Glutamatergic neuron (in vitro differentiated cells): ENCODE data around the gene CISTR. TPM values are rescaled to one million over a fixed set of nuclear protein-coding genes. Genes with fewer than 3 reads are reported as not detected.

ENCODE experiments used
- DNase-seq: peaks from one replicate; pipeline ENCODE4 v3.0.0; 2022
- H3K27ac Mint-ChIP-seq: one replicate; pipeline ENCODE4 v1.8.0; 2020; ENCODE audit warnings: mild to moderate bottlenecking, mixed read lengths, inconsistent platforms; ENCODE audit not compliant: unreplicated experiment
- H3K27me3 Mint-ChIP-seq: one replicate; pipeline ENCODE4 v1.8.0; 2020; ENCODE audit warnings: mild to moderate bottlenecking, moderate library complexity, mixed read lengths, inconsistent platforms; ENCODE audit not compliant: unreplicated experiment
- H3K36me3 Mint-ChIP-seq: one replicate; pipeline ENCODE4 v1.8.0; 2020; ENCODE audit warnings: mild to moderate bottlenecking, mixed read lengths, inconsistent platforms; ENCODE audit not compliant: unreplicated experiment
- H3K4me1 Mint-ChIP-seq: one replicate; pipeline ENCODE4 v1.8.0; 2020; ENCODE audit warnings: mild to moderate bottlenecking, low read depth, mixed read lengths, inconsistent platforms; ENCODE audit not compliant: unreplicated experiment
- H3K4me3 Mint-ChIP-seq: one replicate; pipeline ENCODE4 v1.8.0; 2020; ENCODE audit warnings: mild to moderate bottlenecking, mixed read lengths, inconsistent platforms; ENCODE audit not compliant: unreplicated experiment
- H3K9me3 Mint-ChIP-seq: one replicate; pipeline ENCODE4 v1.8.0; 2020; ENCODE audit warnings: mild to moderate bottlenecking, moderate library complexity, mixed read lengths, inconsistent platforms; ENCODE audit not compliant: unreplicated experiment
- total RNA-seq: library from RNA; stranded (reverse); fragmentation: NEBNext Ultra II Directional; extraction: Animal tissue kit (Norgen Biotek cat#: 25700); gene quantifications from one replicate; pipeline ENCODE4 v1.2.1, GENCODE V29; 2021; ENCODE audit not compliant: unreplicated experiment
- TF ChIP-seq, protein P1 (sequence below): fragments of 200-600 bp; sonication (generic); IDR thresholded peaks from one replicate; pipeline ENCODE4 v1.5.0; 2021; ENCODE audit not compliant: partially characterized antibody, unreplicated experiment

The CISTR gene
- total RNA-seq, 1 donor from 2014 or later = not detected

DNA sequence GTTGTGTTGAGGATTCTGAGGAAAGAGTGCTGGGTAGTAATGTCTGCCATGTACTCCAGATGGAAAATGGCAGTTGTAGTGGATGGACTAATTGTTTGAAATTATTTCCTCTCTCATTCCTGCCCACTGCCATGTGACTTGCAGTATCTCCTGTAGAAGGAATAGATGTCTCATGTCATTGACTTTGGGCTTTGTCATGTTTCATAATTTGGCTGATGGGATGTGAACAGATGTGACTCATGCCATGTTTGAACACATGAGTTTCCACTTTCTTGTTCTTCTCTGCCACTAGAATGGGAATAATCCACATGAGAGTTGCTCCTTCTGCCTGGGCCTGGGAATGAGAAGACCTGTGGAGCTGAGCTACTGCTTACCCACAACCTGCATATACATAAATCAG is 22.1 kb downstream of the CISTR start:
- DNase-seq = no peak
- TF ChIP-seq, protein P1, sequence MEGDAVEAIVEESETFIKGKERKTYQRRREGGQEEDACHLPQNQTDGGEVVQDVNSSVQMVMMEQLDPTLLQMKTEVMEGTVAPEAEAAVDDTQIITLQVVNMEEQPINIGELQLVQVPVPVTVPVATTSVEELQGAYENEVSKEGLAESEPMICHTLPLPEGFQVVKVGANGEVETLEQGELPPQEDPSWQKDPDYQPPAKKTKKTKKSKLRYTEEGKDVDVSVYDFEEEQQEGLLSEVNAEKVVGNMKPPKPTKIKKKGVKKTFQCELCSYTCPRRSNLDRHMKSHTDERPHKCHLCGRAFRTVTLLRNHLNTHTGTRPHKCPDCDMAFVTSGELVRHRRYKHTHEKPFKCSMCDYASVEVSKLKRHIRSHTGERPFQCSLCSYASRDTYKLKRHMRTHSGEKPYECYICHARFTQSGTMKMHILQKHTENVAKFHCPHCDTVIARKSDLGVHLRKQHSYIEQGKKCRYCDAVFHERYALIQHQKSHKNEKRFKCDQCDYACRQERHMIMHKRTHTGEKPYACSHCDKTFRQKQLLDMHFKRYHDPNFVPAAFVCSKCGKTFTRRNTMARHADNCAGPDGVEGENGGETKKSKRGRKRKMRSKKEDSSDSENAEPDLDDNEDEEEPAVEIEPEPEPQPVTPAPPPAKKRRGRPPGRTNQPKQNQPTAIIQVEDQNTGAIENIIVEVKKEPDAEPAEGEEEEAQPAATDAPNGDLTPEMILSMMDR = no peak
- H3K4me3 Mint-ChIP-seq = no peak overlapping the region
- H3K27ac Mint-ChIP-seq = no peak overlapping the region
- peaks cover 5% of the 10 kb centered on the region for H3K9me3 Mint-ChIP-seq
- peaks cover 2% of the 10 kb centered on the region for H3K27me3 Mint-ChIP-seq
- no peaks in the 10 kb centered on the region for H3K4me1 Mint-ChIP-seq
- H3K36me3 Mint-ChIP-seq = peaks cover 2% of the 10 kb centered on the region

DNA sequence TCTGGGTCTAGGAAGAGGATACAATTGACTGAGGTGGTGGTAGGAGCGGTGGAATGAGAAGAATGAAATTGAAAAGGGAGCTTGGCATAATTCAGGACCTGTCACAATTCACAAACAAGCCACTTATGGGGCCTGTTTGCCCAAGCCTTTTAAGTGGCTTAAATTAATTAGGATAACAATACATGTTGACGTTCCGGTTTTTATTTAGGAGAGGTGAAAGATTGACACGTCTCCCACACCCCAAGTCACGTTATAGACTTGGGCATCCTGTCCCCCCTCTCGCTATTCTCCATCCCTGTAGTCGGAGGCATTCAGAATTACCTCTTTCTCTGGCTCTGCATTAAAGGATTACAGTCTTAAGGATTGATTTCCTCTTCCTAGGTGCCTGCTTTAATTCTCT is 23.6 kb downstream of the CISTR start:
- Mint-ChIP-seq H3K27ac (no peak overlapping the region), H3K9me3 (peaks cover 3% of the 10 kb centered on the region), H3K27me3 (peaks cover 4% of the 10 kb centered on the region), H3K4me3 (peak overlapping the region; percentile 97), H3K4me1 (no peaks in the 10 kb centered on the region), H3K36me3 (peaks cover 7% of the 10 kb centered on the region)
- TF ChIP-seq, protein P1 = no peak
- DNase-seq = no peak

DNA sequence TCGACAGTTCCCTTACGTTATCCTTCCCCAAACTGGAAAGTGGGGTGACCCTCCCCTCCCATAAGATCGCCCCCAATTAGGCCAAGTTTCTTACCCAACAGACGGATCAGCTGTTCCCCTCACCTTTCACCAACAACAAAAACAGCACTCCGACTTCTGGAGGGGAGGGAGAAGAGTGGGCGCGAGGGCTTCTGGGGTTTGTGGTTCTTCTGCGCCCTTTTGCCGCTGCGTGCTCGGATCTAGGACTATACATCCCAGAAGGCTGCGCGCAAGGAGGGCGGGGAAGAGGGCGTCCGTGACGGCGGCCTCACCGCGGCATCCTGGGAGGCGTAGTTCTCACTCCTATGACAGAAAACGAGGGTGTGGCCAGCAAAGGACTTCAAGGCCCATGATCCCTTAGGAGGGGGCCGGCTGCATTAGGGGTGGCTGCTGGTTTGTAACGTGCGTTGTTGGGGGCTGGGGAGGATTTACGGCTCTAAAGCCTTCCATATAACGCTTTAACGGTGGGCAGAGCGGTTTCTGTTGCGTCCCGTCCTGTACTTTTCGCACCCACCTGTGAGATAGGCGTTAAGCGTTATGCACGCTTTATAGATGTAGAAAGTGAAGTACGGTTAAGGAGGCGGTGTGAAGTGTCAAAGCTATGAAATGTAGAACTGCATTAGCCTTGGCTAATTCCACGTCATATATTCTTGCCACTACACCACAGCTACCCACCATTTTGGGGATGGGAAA is 24.3 kb downstream of the CISTR start, which contains the start of gene CALCOCO1:
TSS of gene CALCOCO1 (minus strand) at position 143 of the 732 bp plus-strand sequence. CDS start 2,210 bp downstream, outside the sequence.
- Mint-ChIP-seq H3K4me1 (no peaks in the 10 kb centered on the region), H3K36me3 (peaks cover 7% of the 10 kb centered on the region), H3K4me3 (peak within 1 kb of the TSS; percentile 97), H3K27ac (peak within 1 kb of the TSS; percentile 71), H3K9me3 (peaks cover 3% of the 10 kb centered on the region), H3K27me3 (peaks cover 4% of the 10 kb centered on the region)
- TF ChIP-seq, protein P1 = no peak
- peak; percentile 96 for DNase-seq

DNA sequence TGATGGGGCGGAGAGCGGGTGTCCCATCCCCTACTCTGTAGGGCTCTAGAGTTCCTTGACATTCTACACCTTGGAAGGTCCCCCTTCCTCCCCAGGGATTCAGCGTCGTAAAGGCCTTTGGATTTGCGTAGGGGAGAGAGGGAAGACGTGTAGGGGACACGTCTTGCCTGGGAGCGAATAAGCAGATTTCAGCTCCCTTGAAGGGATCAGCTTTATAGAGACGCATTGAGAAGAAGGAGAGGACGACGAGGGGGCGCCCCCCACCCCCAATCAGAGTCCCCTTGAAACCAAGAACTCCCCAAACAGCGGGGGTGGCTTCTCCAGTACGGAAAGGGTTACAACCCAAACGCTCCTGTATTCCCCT is 24.9 kb downstream of the CISTR start:
- Mint-ChIP-seq H3K27me3 (peaks cover 5% of the 10 kb centered on the region), H3K36me3 (peaks cover 7% of the 10 kb centered on the region), H3K9me3 (peaks cover 3% of the 10 kb centered on the region), H3K4me3 (peak overlapping the region; percentile 97), H3K4me1 (no peaks in the 10 kb centered on the region), H3K27ac (peak overlapping the region; percentile 71)
- no peak for DNase-seq
- TF ChIP-seq, protein P1 = no peak

DNA sequence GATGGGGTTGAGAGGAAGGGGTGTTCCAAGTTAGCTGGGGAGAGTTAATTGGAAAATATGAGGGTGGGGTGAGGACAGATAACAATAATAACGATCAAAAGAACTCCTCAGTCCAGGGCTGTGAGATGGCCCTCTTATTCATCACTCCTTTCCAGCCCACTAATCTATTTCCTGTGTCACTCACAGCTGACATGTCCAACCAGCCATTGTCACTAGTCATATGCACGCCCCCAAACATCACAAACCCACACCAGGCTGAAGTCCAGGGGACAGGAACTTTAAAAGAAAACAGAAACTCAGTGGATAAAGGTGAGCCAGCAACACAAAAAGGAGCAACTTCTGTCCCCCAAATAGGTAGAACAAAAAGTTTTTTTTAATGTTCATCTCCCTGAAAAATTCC is 25.4 kb downstream of the CISTR start:
- H3K9me3 Mint-ChIP-seq = peaks cover 3% of the 10 kb centered on the region
- DNase-seq = no peak
- peak overlapping the region; percentile 97 for H3K4me3 Mint-ChIP-seq
- H3K36me3 Mint-ChIP-seq = peaks cover 7% of the 10 kb centered on the region
- H3K4me1 Mint-ChIP-seq = no peaks in the 10 kb centered on the region
- peak overlapping the region; percentile 68 for H3K27ac Mint-ChIP-seq
- peaks cover 7% of the 10 kb centered on the region for H3K27me3 Mint-ChIP-seq
- TF ChIP-seq, protein P1 = no peak
